Activated CD4-positive, alpha-beta T cell treated with anti-CD3 and anti-CD28 coated beads, Interleukin-2, amount 10 ng/mL, durations not matched to agents 24 days and 14 days (primary cell): Measurements from ENCODE around the gene CTSK. TPM values are rescaled to one million over a fixed set of nuclear protein-coding genes. Genes with fewer than 3 reads are reported as not detected.
"Not testable (repeated sequence)": the region's sequence is repeated elsewhere in the genome, so short reads cannot be mapped to it uniquely, and the experiment has no call there.

Source experiments
- DNase-seq: peaks from one replicate; pipeline ENCODE4 v3.0.0; 2022
- H3K27ac Mint-ChIP-seq: one replicate; pipeline ENCODE4 v1.8.0; 2022; ENCODE audit warnings: mild to moderate bottlenecking, mixed read lengths
- H3K27me3 Mint-ChIP-seq: one replicate; pipeline ENCODE4 v1.8.0; 2022; ENCODE audit warnings: mixed read lengths
- H3K36me3 Mint-ChIP-seq: one replicate; pipeline ENCODE4 v1.8.0; 2022; ENCODE audit warnings: low read depth, mild to moderate bottlenecking, mixed read lengths
- H3K4me1 Mint-ChIP-seq: one replicate; pipeline ENCODE4 v1.8.0; 2021; ENCODE audit warnings: mixed read lengths
- H3K4me3 Mint-ChIP-seq: one replicate; pipeline ENCODE4 v1.8.0; 2022; ENCODE audit warnings: mild to moderate bottlenecking, moderate library complexity, mixed read lengths
- H3K9me3 Mint-ChIP-seq: one replicate; pipeline ENCODE4 v1.8.0; 2021; ENCODE audit warnings: mixed read lengths
- intact Hi-C: fragments of 100-400 bp; cut with micrococcal nuclease; formaldehyde crosslinking; loops from one replicate; pipeline ENCODE4 v1.15.1; 2023
- total RNA-seq: library from RNA; stranded (reverse); gene quantifications from 2 replicates; pipeline ENCODE4 v1.2.3, GENCODE V29; 2022

CTSK gene
- total RNA-seq, 1 donor from 2014 or later = 2.1 TPM

DNA sequence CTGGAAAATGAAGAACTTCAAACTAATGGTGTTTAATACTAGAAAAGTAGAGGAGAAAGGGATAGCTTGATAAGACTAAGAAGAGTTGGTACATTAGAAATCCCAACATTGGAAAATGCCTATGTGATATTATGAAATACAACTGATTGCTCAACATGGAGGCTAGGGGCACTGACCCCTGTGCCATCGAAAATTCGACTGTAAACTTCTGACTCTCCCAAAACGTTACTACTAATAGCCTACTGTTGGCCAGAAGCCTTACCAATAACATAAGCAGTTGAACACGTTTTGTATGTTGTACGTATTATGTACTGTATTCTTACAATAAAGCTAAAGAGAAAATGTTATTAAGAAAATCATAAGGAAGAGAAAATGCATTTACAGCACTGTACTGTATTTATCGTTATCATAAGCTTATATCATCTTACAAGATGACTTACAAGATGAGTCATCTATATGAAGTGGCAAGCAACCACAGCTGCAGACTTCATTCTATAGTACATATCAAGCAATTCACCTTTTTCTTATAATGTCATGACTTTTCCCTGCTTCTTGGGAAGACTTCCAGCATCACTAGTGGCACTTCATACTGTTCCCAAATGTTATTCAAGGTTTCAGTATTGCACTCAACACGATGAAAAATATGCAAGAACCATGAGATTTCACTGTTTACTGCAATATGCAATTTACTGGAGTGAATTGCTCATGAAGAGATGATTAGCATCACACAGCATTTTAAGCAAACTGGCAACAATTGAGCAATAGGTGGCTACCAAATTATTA lies 12.9 kb upstream of the CTSK start:
- H3K4me3 Mint-ChIP-seq = no peak overlapping the region
- H3K9me3 Mint-ChIP-seq = no peaks in the 10 kb centered on the region
- H3K27me3 Mint-ChIP-seq = no peaks in the 10 kb centered on the region
- H3K4me1 Mint-ChIP-seq = peaks cover 5% of the 10 kb centered on the region
- intact Hi-C loops = no loop called here
- no peak overlapping the region for H3K27ac Mint-ChIP-seq
- no peak for DNase-seq
- H3K36me3 Mint-ChIP-seq = peaks cover 43% of the 10 kb centered on the region

GRCh38 chr1:150815871-150816270 lies 7.8 kb upstream of the CTSK start:
- Mint-ChIP-seq H3K4me3 (no peak overlapping the region), H3K27ac (no peak overlapping the region), H3K27me3 (no peaks in the 10 kb centered on the region), H3K4me1 (peaks cover 3% of the 10 kb centered on the region), H3K36me3 (peaks cover 36% of the 10 kb centered on the region), H3K9me3 (no peaks in the 10 kb centered on the region)
- no peak for DNase-seq
- intact Hi-C loops = no loop called here

GRCh38 chr1:150813028-150813707 lies 5.1 kb upstream of the CTSK start:
- no peaks in the 10 kb centered on the region for H3K9me3 Mint-ChIP-seq
- H3K36me3 Mint-ChIP-seq = peaks cover 29% of the 10 kb centered on the region
- no peak overlapping the region for H3K27ac Mint-ChIP-seq
- peaks cover 1% of the 10 kb centered on the region for H3K4me1 Mint-ChIP-seq
- DNase-seq = peak; percentile 64
- no peak overlapping the region for H3K4me3 Mint-ChIP-seq
- H3K27me3 Mint-ChIP-seq = no peaks in the 10 kb centered on the region
- intact Hi-C loops = no loop called here

DNA sequence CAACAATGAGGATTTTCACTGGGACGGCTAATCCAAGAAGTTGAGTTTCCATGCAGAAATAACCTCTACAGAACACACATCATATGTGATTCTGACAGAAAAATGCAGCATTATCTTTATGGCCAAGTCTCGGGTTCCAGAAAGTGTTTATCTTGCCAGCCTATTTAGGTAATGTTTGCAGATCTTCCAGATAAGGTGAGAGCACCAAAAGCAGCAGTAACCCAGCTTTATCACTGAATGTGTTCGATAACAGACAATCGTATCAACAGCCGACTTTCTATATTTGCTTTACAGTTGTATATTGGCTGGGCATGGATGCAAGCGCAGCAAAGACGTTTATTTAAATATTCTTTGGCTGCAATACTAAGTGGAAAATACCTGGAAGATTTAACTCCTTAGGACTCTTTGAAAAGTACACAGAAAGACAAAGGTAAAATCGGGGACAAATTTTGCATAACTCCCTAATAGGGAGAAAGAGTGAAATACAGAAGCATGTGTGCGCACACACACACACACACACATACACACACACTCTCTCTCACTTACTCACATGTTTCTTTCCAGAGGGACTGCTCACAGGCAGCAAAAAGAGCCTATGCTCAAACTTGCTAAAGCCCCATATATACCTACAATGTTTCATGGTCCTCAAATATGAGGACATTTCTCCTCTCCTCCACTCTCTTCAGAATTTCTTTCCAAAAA lies 3.0 kb upstream of the CTSK start:
- no peak for DNase-seq
- no peak overlapping the region for H3K4me3 Mint-ChIP-seq
- H3K4me1 Mint-ChIP-seq = peaks cover 13% of the 10 kb centered on the region
- no peaks in the 10 kb centered on the region for H3K27me3 Mint-ChIP-seq
- peaks cover 16% of the 10 kb centered on the region for H3K36me3 Mint-ChIP-seq
- no peak overlapping the region for H3K27ac Mint-ChIP-seq
- intact Hi-C loops = no loop called here
- no peaks in the 10 kb centered on the region for H3K9me3 Mint-ChIP-seq

GRCh38 chr1:150809651-150810050 lies 1.6 kb upstream of the CTSK start:
- Mint-ChIP-seq H3K4me3 (no peak overlapping the region), H3K27me3 (no peaks in the 10 kb centered on the region), H3K36me3 (peaks cover 12% of the 10 kb centered on the region), H3K4me1 (peaks cover 13% of the 10 kb centered on the region), H3K9me3 (no peaks in the 10 kb centered on the region), H3K27ac (no peak overlapping the region)
- intact Hi-C loops = no loop called here
- DNase-seq = no peak

DNA sequence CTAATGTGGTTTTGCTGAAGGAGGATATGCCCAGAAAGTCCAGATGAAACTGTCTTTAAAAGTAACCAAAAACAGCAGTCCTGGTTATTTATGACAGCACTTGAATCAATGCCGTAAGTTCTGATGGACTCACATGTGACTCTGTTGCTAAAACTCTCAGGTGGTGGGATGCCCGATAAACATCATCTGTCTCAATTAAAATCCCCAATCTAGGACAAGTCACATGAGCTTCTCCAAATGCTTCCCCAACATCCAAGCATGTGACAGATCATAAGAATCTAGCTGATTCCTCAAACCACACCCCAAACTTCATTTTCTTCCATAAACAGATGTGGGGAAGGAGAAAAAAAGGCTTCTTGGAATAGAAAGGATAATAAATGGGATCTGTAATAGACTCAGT lies 786 bp upstream of the CTSK start:
- peaks cover 13% of the 10 kb centered on the region for H3K4me1 Mint-ChIP-seq
- H3K36me3 Mint-ChIP-seq = peaks cover 6% of the 10 kb centered on the region
- intact Hi-C loops = no loop called here
- no peaks in the 10 kb centered on the region for H3K9me3 Mint-ChIP-seq
- H3K27me3 Mint-ChIP-seq = no peaks in the 10 kb centered on the region
- H3K4me3 Mint-ChIP-seq = no peak overlapping the region
- no peak for DNase-seq
- H3K27ac Mint-ChIP-seq = no peak overlapping the region

DNA sequence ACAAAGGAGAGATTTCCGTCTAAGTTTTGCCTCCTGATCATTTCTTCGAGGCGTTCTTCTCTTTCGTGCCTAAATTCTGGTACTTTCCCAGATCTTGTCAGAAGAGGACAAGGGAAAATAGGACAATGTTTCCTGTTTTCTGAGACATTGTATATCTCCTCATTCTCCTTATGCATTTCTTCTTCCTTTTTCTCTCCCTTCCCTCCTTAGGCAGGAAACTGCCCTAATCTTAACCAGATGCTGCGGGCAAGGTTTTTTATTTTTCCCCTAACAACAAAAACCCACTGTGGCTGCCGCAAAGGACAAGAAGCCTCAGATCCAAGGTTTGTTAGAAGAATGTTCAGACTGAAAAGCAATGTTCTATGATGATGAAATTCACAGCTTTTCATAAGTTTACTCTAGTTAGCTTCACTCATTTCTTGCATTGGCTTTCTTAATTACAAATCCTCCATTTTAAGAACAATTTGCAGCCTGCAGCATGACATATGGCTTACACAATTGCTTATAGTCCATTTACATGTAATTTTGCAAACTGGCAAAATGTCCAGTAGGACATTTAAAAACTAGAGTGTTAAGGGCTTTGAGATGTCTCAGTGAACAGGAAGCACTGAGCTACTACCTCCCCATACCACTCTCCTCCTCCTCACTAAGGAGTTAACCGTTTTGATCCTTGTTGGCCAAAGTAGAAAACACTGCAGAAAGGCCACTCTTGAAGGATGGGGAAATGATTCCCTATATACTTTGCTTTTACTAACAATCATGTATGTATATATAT lies 624 bp downstream of the CTSK start:
- intact Hi-C loops = no loop called here
- H3K4me1 Mint-ChIP-seq = peaks cover 13% of the 10 kb centered on the region
- H3K36me3 Mint-ChIP-seq = peaks cover 3% of the 10 kb centered on the region
- no peak overlapping the region for H3K4me3 Mint-ChIP-seq
- DNase-seq = no peak
- H3K27me3 Mint-ChIP-seq = no peaks in the 10 kb centered on the region
- no peak overlapping the region for H3K27ac Mint-ChIP-seq
- no peaks in the 10 kb centered on the region for H3K9me3 Mint-ChIP-seq

- H3K27me3 Mint-ChIP-seq = no peaks in the 10 kb centered on the region
- H3K36me3 Mint-ChIP-seq = peaks cover 3% of the 10 kb centered on the region
- no peak overlapping the region for H3K27ac Mint-ChIP-seq
- no peak for DNase-seq
- H3K4me3 Mint-ChIP-seq = no peak overlapping the region
- H3K9me3 Mint-ChIP-seq = no peaks in the 10 kb centered on the region
- intact Hi-C loops = no loop called here
- peaks cover 13% of the 10 kb centered on the region for H3K4me1 Mint-ChIP-seq
These were observed 2.2 kb downstream of the CTSK start for GRCh38 chr1:150805899-150806298.

DNA sequence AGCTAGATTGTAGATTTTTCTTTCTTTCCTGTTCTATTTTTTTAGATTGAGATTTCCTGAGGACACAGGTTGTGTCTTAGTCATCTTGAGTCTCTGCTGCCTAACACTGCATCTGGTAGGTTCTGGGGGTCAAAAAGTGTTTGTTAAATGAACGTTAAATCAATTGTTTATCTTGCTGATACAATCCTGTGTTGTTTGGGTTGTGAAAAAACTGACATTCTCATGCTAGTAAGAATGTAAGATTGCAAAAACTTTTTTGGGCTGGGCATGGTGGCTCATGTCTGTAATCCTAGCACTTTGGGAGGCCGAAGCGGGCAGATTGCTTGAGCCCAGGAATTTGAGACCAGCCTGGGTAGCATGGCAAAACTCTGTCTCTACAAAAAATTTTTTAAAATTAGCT lies 3.4 kb downstream of the CTSK start:
- no peak for DNase-seq
- Mint-ChIP-seq H3K4me1 (peaks cover 13% of the 10 kb centered on the region), H3K36me3 (peaks cover 3% of the 10 kb centered on the region), H3K27me3 (no peaks in the 10 kb centered on the region), H3K4me3 (no peak overlapping the region), H3K27ac (no peak overlapping the region), H3K9me3 (no peaks in the 10 kb centered on the region)
- intact Hi-C loops = no loop called here

- no peaks in the 10 kb centered on the region for H3K4me1 Mint-ChIP-seq
- peaks cover 19% of the 10 kb centered on the region for H3K36me3 Mint-ChIP-seq
- intact Hi-C loops = no loop called here
- no peak overlapping the region for H3K27ac Mint-ChIP-seq
- no peak overlapping the region for H3K4me3 Mint-ChIP-seq
- DNase-seq = no peak
- H3K9me3 Mint-ChIP-seq = no peaks in the 10 kb centered on the region
- no peaks in the 10 kb centered on the region for H3K27me3 Mint-ChIP-seq
These were observed 9.0 kb downstream of the CTSK start for GRCh38 chr1:150799089-150799488.

- DNase-seq = no peak
- peaks cover 19% of the 10 kb centered on the region for H3K36me3 Mint-ChIP-seq
- no peak overlapping the region for H3K4me3 Mint-ChIP-seq
- H3K9me3 Mint-ChIP-seq = no peaks in the 10 kb centered on the region
- no peaks in the 10 kb centered on the region for H3K4me1 Mint-ChIP-seq
- H3K27me3 Mint-ChIP-seq = no peaks in the 10 kb centered on the region
- no peak overlapping the region for H3K27ac Mint-ChIP-seq
- intact Hi-C loops = no loop called here
These were observed 9.5 kb downstream of the CTSK start for GRCh38 chr1:150798525-150798924.

- no peaks in the 10 kb centered on the region for H3K4me1 Mint-ChIP-seq
- H3K27me3 Mint-ChIP-seq = no peaks in the 10 kb centered on the region
- H3K9me3 Mint-ChIP-seq = no peaks in the 10 kb centered on the region
- peaks cover 19% of the 10 kb centered on the region for H3K36me3 Mint-ChIP-seq
- H3K4me3 Mint-ChIP-seq = no peak overlapping the region
- no peak for DNase-seq
- H3K27ac Mint-ChIP-seq = no peak overlapping the region
- intact Hi-C loops = no loop called here
These were observed 11.7 kb downstream of the CTSK start for GRCh38 chr1:150796374-150796773.

GRCh38 chr1:150793778-150794177 lies 14.3 kb downstream of the CTSK start:
- H3K4me1 Mint-ChIP-seq, intact Hi-C loops, DNase-seq, H3K4me3 Mint-ChIP-seq, H3K9me3 Mint-ChIP-seq, H3K27ac Mint-ChIP-seq, H3K27me3 Mint-ChIP-seq: not testable (repeated sequence)
- peaks cover 15% of the 10 kb centered on the region for H3K36me3 Mint-ChIP-seq

GRCh38 chr1:150793221-150793620 lies 14.8 kb downstream of the CTSK start:
- H3K27ac Mint-ChIP-seq = no peak overlapping the region
- H3K36me3 Mint-ChIP-seq = peaks cover 11% of the 10 kb centered on the region
- no peak for DNase-seq
- H3K27me3 Mint-ChIP-seq = peaks cover 2% of the 10 kb centered on the region
- no peak overlapping the region for H3K4me3 Mint-ChIP-seq
- no peaks in the 10 kb centered on the region for H3K4me1 Mint-ChIP-seq
- intact Hi-C loops = no loop called here
- H3K9me3 Mint-ChIP-seq = no peaks in the 10 kb centered on the region
